HepG2 (cell line): Measurements from ENCODE around the gene RASSF7. TPM values are rescaled to one million over a fixed set of nuclear protein-coding genes. Genes with fewer than 3 reads are reported as not detected.

Experiments
- MIER3 ChIP-seq: IDR thresholded peaks from 2 replicates; pipeline ENCODE4 v1.6.1; 2016; ENCODE audit warnings: missing compliant biosample characterization, borderline replicate concordance
- ZBTB38 ChIP-seq: sonication (generic); formaldehyde crosslinking; IDR thresholded peaks from 2 replicates; pipeline ENCODE4 v1.5.1; 2020; ENCODE audit warnings: mild to moderate bottlenecking, missing genetic modification reagents
- ZNF230 ChIP-seq: sonication (generic); formaldehyde crosslinking; IDR thresholded peaks from 2 replicates; pipeline ENCODE4 v1.4.0; 2020; ENCODE audit warnings: mild to moderate bottlenecking, missing genetic modification reagents
- ZNF567 ChIP-seq: sonication (generic); formaldehyde crosslinking; IDR thresholded peaks from 2 replicates; pipeline ENCODE4 v1.8.1; 2023; ENCODE audit warnings: mild to moderate bottlenecking, missing genetic modification reagents, borderline replicate concordance
- polyA plus RNA-seq, 8 experiments: library from polyadenylated mRNA; depleted of rRNA in 3 of 8; stranded (reverse) in 7 of 8; unstranded in 1 of 8; fragments of >200 nt; fragmentation: Illumina TruSeq in 4 of 8; extraction: Trizol in 4 of 8; gene quantifications; 2 replicates each; pipeline versions ENCODE4 v1.2.1 to v1.2.3, GENCODE V29; 2011 to 2016; ENCODE audit warnings: low read depth in 4 of 8, missing spikeins in 1 of 8, mixed read lengths in 1 of 8; ENCODE audit not compliant: insufficient read depth in 1 of 8
- total RNA-seq, 5 experiments: library from RNA; depleted of rRNA; stranded (reverse); fragments of >200 nt; fragmentation: Illumina TruSeq; extraction: Trizol; gene quantifications; 2 replicates each; pipeline ENCODE4 v1.2.3, GENCODE V29; 2016; ENCODE audit warnings: low read depth in 1 of 5
- TF ChIP-seq, protein P1 (sequence below): sonication (generic); formaldehyde crosslinking; IDR thresholded peaks from 2 replicates; pipeline ENCODE4 v1.5.0; 2020; ENCODE audit warnings: mild to moderate bottlenecking, missing genetic modification reagents
- TF ChIP-seq, protein P2 (sequence below): sonication (generic); formaldehyde crosslinking; IDR thresholded peaks from 2 replicates; pipeline ENCODE4 v1.8.1; 2023; ENCODE audit warnings: missing genetic modification reagents, inconsistent platforms, borderline replicate concordance
- TF ChIP-seq, protein P3 (sequence below): sonication (generic); formaldehyde crosslinking; IDR thresholded peaks from 2 replicates; pipeline ENCODE4 v1.5.0; 2020; ENCODE audit warnings: mild to moderate bottlenecking, missing genetic modification reagents, borderline replicate concordance
- TF ChIP-seq, protein P4 (sequence below), 2 experiments: fragments of 450-650 bp in 1 of 2; sonication (generic) in 1 of 2; formaldehyde crosslinking in 1 of 2; IDR thresholded peaks; 2 replicates each; pipeline versions ENCODE4 v1.6.1 to v1.8.0; 2016 to 2022; ENCODE audit warnings: antibody characterized with exemption in 1 of 2, mild to moderate bottlenecking in 1 of 2, missing genetic modification reagents in 1 of 2
- TF ChIP-seq, protein P5 (sequence below): sonication (generic); formaldehyde crosslinking; IDR thresholded peaks from 2 replicates; pipeline ENCODE4 v1.9.0; 2021; ENCODE audit warnings: missing genetic modification reagents, borderline replicate concordance

The RASSF7 gene
- total and polyA plus RNA-seq, 2 of the 13 experiments (the other 11 are each of a cell fraction or from before 2014, with no cell fraction given): 20.2 to 28.6 TPM

DNA sequence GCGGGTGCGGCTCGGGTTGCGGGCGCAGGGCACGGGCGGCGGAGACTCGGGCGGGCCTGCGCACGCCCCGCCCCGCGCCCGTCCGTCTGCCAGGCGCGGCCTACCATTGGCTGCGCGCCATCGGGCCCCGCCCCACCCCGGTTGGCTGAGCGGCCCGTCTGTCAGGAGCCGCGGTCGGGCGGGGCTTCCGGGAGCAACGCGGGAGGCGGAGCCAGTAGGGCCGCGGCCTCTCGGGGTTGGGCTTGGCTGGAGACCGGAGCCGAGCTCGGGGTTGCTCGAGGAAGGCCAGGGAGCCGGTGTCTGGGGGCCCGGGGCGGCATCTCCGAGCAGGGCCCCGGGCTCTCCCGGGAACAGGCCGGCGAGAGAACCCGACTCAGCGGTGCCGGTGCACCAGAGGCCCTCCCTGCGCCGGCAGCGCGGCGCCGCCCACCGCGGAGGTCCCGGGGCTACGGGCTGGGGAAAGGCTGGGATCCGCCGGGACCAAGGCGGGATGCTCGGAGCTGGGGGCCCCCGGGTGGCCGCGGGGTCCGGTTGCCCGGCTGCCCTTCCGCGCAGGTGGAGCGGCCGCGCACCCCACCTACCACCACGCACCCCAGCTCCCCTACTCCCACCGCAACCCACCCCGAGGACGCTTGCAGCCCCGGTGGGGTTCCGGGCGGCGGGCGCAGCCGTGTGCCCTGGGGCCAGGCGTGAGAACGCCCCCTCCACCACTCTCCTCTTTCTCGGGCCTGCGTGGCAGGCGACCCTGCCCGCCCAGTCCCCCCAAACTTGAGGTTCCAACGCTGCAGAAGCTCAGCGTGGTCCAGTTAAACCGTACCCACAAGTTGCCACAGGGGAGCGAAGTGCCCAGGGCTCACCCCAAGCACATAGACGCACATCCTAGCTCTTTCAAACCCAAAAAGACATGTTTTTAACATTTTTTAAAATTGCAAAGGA is 25.0 kb upstream of the RASSF7 start, which contains the start of gene HRAS (continued):
- TF ChIP-seq, protein P1, sequence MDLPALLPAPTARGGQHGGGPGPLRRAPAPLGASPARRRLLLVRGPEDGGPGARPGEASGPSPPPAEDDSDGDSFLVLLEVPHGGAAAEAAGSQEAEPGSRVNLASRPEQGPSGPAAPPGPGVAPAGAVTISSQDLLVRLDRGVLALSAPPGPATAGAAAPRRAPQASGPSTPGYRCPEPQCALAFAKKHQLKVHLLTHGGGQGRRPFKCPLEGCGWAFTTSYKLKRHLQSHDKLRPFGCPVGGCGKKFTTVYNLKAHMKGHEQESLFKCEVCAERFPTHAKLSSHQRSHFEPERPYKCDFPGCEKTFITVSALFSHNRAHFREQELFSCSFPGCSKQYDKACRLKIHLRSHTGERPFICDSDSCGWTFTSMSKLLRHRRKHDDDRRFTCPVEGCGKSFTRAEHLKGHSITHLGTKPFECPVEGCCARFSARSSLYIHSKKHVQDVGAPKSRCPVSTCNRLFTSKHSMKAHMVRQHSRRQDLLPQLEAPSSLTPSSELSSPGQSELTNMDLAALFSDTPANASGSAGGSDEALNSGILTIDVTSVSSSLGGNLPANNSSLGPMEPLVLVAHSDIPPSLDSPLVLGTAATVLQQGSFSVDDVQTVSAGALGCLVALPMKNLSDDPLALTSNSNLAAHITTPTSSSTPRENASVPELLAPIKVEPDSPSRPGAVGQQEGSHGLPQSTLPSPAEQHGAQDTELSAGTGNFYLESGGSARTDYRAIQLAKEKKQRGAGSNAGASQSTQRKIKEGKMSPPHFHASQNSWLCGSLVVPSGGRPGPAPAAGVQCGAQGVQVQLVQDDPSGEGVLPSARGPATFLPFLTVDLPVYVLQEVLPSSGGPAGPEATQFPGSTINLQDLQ (CRISPR knock-in tag): no peak
- TF ChIP-seq ZBTB38 (CRISPR knock-in tag): no peak
- TF ChIP-seq, protein P2, sequence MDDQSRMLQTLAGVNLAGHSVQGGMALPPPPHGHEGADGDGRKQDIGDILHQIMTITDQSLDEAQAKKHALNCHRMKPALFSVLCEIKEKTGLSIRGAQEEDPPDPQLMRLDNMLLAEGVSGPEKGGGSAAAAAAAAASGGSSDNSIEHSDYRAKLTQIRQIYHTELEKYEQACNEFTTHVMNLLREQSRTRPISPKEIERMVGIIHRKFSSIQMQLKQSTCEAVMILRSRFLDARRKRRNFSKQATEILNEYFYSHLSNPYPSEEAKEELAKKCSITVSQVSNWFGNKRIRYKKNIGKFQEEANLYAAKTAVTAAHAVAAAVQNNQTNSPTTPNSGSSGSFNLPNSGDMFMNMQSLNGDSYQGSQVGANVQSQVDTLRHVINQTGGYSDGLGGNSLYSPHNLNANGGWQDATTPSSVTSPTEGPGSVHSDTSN (CRISPR knock-in tag): peak; percentile 90; the same call in 1 of the 2 replicates
- TF ChIP-seq, protein P3, sequence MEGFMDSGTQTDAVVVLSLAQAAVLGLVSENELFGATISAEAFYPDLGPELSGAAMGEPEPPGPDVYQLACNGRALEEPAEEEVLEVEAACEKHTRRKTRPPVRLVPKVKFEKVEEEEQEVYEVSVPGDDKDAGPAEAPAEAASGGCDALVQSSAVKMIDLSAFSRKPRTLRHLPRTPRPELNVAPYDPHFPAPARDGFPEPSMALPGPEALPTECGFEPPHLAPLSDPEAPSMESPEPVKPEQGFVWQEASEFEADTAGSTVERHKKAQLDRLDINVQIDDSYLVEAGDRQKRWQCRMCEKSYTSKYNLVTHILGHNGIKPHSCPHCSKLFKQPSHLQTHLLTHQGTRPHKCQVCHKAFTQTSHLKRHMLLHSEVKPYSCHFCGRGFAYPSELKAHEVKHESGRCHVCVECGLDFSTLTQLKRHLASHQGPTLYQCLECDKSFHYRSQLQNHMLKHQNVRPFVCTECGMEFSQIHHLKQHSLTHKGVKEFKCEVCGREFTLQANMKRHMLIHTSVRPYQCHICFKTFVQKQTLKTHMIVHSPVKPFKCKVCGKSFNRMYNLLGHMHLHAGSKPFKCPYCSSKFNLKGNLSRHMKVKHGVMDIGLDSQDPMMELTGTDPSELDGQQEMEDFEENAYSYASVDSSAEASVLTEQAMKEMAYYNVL (CRISPR knock-in tag): no peak
- TF ChIP-seq, protein P4, sequence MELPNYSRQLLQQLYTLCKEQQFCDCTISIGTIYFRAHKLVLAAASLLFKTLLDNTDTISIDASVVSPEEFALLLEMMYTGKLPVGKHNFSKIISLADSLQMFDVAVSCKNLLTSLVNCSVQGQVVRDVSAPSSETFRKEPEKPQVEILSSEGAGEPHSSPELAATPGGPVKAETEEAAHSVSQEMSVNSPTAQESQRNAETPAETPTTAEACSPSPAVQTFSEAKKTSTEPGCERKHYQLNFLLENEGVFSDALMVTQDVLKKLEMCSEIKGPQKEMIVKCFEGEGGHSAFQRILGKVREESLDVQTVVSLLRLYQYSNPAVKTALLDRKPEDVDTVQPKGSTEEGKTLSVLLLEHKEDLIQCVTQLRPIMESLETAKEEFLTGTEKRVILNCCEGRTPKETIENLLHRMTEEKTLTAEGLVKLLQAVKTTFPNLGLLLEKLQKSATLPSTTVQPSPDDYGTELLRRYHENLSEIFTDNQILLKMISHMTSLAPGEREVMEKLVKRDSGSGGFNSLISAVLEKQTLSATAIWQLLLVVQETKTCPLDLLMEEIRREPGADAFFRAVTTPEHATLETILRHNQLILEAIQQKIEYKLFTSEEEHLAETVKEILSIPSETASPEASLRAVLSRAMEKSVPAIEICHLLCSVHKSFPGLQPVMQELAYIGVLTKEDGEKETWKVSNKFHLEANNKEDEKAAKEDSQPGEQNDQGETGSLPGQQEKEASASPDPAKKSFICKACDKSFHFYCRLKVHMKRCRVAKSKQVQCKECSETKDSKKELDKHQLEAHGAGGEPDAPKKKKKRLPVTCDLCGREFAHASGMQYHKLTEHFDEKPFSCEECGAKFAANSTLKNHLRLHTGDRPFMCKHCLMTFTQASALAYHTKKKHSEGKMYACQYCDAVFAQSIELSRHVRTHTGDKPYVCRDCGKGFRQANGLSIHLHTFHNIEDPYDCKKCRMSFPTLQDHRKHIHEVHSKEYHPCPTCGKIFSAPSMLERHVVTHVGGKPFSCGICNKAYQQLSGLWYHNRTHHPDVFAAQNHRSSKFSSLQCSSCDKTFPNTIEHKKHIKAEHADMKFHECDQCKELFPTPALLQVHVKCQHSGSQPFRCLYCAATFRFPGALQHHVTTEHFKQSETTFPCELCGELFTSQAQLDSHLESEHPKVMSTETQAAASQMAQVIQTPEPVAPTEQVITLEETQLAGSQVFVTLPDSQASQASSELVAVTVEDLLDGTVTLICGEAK (IDR thresholded peaks at IDR 0.05): no peak
- TF ChIP-seq, protein P4 (CRISPR knock-in tag; IDR thresholded peaks at IDR 0.05): no peak
- 0 out of 2 replicates have a peak, but pooled peaks have one; percentile 42 for TF ChIP-seq ZNF567 (CRISPR knock-in tag)
- 0 out of 2 replicates have a peak, but pooled peaks have one; percentile 46 for TF ChIP-seq ZNF230 (CRISPR knock-in tag)
- TF ChIP-seq, protein P5, sequence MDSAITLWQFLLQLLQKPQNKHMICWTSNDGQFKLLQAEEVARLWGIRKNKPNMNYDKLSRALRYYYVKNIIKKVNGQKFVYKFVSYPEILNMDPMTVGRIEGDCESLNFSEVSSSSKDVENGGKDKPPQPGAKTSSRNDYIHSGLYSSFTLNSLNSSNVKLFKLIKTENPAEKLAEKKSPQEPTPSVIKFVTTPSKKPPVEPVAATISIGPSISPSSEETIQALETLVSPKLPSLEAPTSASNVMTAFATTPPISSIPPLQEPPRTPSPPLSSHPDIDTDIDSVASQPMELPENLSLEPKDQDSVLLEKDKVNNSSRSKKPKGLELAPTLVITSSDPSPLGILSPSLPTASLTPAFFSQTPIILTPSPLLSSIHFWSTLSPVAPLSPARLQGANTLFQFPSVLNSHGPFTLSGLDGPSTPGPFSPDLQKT (CRISPR knock-in tag): no peak
- TF ChIP-seq MIER3: 0 out of 2 replicates have a peak, but pooled peaks have one; percentile 15
